GM21825 (cell line): ENCODE measurements around the gene LRIG3.
"Not testable (repeated sequence)": the region's sequence is repeated elsewhere in the genome, so short reads cannot be mapped to it uniquely, and the experiment has no call there.

Experiments used
- ATAC-seq: cut with Tn5 transposase; IDR thresholded peaks from one replicate; pipeline ENCODE4 v1.9.1; 2021; ENCODE audit warnings: mild to moderate bottlenecking, moderate library complexity; ENCODE audit not compliant: unreplicated experiment

The LRIG3 gene

DNA sequence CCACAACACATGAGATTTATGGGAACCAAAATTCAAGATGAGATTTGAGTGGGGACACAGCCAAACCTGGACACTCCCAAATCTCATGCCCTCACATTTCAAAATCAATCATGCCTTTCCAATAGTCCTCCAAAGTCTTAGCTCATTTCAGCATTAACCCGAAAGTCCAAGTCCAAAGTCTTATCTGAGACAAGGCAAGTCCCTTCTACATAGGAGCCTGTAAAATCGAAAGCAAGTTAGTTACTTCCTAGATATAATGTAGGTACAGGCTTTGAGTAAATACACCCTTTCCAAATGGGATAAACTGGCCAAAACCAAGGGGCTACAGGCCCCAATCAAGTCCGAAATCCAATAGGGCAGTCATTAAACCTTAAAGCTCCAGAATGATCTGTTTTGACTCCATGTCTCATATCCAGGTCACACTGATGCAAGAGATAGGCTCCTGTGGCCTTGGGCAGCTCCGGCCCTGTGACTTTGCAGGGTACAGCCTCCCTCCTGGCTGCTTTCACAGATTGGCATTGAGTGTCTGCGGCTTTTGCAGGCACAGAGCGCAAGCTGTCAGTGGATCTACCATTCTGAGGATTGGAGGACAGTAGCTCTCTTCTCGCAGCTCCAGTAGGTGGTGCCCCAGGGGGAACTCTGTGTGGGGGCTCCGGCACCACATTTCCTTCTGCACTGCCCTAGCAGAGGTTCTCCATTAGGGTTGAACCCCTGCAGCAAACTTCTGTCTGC lies 60.1 kb downstream of the LRIG3 start:
- ATAC-seq, result no peak

- ATAC-seq, result no peak
Observed at GRCh38 chr12:58858030-58858429, 62.3 kb downstream of the LRIG3 start.

- ATAC-seq, result not testable (repeated sequence)
Observed at GRCh38 chr12:58857206-58857605, 63.1 kb downstream of the LRIG3 start.

GRCh38 chr12:58855630-58856029 lies 64.7 kb downstream of the LRIG3 start:
- not testable (repeated sequence) for ATAC-seq

DNA sequence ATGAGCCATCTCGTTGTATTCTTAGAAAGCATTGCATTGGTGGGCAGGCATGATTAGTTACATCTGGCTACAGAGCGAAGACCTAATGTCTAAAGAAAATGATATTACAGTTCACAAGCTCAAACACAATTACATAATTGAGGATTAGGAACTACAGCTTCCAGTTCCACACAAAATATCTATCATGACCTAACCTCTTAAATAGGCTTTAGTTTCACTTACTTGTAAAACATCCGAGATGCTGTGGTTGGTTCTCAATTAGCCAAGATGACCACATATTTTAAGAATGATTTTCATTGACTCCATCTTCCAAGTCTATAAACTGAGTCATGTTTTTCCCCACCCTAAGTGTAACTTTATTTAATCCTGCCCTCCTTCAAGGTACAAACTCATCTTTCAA lies 69.5 kb downstream of the LRIG3 start:
- no peak for ATAC-seq

DNA sequence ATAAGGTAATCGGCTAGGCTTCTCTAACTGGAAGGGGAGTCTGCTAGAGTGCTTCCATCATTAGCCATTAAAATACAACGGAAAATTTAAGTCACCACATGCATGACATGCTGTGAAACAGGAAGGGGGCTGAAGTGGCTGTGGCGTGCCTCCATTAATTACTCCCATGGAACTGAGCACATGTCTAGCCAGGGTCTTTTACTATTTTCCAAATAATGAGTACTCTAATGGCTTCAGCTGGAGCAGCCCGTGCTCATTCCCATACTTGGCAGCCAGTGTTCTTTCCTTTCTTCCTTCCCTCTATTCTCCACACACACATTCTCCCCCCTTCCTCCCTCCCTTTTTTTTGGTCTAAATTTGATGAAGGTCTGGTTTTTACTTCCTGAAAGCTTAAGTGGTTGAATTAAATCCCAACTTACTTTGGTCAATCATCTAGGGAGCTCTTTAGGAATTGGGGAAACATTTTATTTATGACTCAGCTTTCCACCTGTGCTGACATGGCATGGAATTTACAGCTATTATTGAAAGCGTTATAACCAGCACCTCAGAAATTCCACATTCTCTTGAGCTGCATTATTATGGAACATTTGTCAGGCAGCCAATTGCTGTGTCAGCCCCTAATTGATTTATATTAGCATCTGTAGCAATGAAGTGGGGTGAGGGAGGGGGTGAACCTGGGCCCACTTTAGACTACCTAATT lies 72.3 kb downstream of the LRIG3 start:
- ATAC-seq, result no peak

GRCh38 chr12:58844161-58844560 lies 76.1 kb downstream of the LRIG3 start:
- no peak for ATAC-seq

DNA sequence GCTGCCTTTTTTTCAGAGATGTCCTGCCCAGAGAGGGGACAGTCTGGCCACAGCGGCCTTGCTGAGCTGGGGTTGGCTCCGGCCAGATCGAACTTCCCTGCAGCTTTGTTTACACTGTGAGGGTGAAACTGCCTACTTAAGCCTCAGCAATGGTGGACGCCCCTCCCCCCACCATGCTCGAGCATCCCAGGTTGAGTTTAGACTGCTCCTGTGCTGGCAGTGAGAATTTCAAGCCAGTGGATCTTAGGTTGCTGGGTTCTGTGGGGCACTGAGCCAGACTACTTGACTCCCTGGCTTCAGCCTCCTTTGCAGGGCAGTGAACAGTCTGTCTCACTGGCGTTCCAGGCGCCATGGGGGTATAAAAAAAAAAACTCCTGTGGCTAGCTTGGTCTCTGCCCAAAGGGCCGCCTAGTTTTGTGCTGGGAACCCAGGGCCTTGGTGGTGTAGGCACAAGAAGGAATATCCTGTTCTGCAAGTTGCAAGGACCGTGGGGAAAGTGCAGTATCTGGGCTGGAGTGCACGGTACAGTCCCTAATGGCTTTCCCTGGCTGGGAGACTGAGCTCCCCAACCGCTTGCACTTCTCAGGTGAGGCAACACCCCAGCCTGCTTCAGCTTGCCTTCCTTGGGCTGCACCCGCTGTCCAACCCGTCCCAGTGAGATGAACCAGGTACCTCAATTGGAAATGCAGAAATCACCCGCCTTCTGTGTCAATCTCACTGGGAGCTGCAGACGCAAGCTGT lies 79.1 kb downstream of the LRIG3 start:
- ATAC-seq, result no peak

GRCh38 chr12:58833853-58834252 lies 86.5 kb downstream of the LRIG3 start:
- ATAC-seq, result no peak

DNA sequence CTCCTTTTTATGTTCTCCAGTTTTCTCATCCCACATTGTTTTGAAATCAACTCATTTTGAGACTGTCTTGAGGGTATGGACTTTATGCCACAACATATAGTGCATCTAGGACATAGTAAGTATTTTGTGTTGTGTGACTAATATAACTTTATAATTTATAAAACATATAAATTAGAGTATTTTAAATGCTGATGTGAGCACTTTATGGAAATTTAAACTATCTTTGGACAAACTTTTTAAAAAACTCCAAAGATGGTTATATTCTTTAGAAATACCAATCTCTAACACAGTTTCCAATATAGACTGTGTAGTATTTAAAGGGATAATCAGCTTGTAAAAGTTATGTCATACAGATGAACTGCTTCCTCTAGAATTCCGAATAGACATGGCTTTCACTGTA lies 87.4 kb downstream of the LRIG3 start:
- ATAC-seq, result no peak
